K562 (cell line): Measurements from ENCODE around the gene SLFN5.
"Not testable (repeated sequence)": the region's sequence is repeated elsewhere in the genome, so short reads cannot be mapped to it uniquely, and the experiment has no call there.

Experiments used
- EZH2 ChIP-seq: IDR thresholded peaks from 2 replicates; pipeline ENCODE4 v1.6.1; 2012; ENCODE audit warnings: low read depth, mild to moderate bottlenecking, inconsistent platforms, low read length, borderline replicate concordance
- MXI1 ChIP-seq: IDR thresholded peaks from 2 replicates; pipeline ENCODE4 v1.6.1; 2011; ENCODE audit warnings: low read depth, mild to moderate bottlenecking, improper control_type of control experiment, low read length
- SMARCA5 ChIP-seq: fragments of 450-650 bp; IDR thresholded peaks from 2 replicates; pipeline ENCODE4 v1.6.1; 2016
- SRF ChIP-seq, 2 experiments: fragments of 250-450, 450-650 bp in 1 of 2; sonication (Bioruptor Pico) in 1 of 2; sonication (generic) in 1 of 2; formaldehyde crosslinking; IDR thresholded peaks; 2 replicates each; pipeline versions ENCODE4 v1.5.0 to v1.5.1; 2020 to 2022; ENCODE audit warnings: mild to moderate bottlenecking in 1 of 2, missing genetic modification reagents in 1 of 2
- TF ChIP-seq, protein P1 (sequence below): IDR thresholded peaks from 2 replicates; pipeline ENCODE4 v1.6.1; 2016; ENCODE audit warnings: missing genetic modification characterization, missing compliant biosample characterization

DNA sequence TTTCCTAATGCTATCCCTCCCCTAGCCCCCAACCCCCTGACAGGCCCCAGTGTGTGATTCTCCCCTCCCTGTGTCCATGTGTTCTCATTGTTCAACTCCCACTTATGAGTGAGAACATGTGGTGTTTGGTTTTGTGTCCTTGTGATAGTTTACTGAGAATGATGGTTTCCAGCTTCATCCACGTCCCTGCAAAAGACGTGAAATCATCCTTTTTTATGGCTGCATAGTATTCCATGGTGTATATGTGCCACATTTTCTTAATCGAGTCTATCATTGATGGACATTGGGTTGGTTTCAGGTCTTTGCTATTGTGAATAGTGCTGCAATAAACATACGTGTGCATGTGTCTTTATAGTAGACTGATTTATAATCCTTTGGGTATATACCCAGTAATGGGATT is 8.6 kb upstream of the SLFN5 start:
- not testable (repeated sequence) for TF ChIP-seq MXI1; SRF (CRISPR knock-in tag; IDR thresholded peaks at IDR 0.05); SMARCA5; EZH2
- TF ChIP-seq, protein P1, sequence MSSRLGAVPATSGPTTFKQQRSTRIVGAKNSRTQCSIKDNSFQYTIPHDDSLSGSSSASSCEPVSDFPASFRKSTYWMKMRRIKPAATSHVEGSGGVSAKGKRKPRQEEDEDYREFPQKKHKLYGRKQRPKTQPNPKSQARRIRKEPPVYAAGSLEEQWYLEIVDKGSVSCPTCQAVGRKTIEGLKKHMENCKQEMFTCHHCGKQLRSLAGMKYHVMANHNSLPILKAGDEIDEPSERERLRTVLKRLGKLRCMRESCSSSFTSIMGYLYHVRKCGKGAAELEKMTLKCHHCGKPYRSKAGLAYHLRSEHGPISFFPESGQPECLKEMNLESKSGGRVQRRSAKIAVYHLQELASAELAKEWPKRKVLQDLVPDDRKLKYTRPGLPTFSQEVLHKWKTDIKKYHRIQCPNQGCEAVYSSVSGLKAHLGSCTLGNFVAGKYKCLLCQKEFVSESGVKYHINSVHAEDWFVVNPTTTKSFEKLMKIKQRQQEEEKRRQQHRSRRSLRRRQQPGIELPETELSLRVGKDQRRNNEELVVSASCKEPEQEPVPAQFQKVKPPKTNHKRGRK (tag), result not testable (repeated sequence)
